DMS 273 treated with DMSO at 0.1 percent for 48 hours (cell line): ENCODE data around the gene ASMTL.
"Not testable (repeated sequence)": the region's sequence is repeated elsewhere in the genome, so short reads cannot be mapped to it uniquely, and the experiment has no call there.

Source experiments
- DNase-seq: peaks from one replicate; lab custom pipeline; 2025; lab: John Stamatoyannopoulos, UW

Gene ASMTL

GRCh38 chrX:1452516-1453394 is at the start of gene ASMTL:
ASMTL (minus strand) TSS chrX:1452909; CDS start chrX:1452840, 69 bp downstream.
- no peak for DNase-seq

GRCh38 chrX:1502241-1502640 is 49.5 kb upstream of the ASMTL start:
- DNase-seq, result no peak

GRCh38 chrX:1500701-1501624 is 48.3 kb upstream of the ASMTL start:
- no peak for DNase-seq

GRCh38 chrX:1496076-1496475 is 43.4 kb upstream of the ASMTL start:
- no peak for DNase-seq

DNA sequence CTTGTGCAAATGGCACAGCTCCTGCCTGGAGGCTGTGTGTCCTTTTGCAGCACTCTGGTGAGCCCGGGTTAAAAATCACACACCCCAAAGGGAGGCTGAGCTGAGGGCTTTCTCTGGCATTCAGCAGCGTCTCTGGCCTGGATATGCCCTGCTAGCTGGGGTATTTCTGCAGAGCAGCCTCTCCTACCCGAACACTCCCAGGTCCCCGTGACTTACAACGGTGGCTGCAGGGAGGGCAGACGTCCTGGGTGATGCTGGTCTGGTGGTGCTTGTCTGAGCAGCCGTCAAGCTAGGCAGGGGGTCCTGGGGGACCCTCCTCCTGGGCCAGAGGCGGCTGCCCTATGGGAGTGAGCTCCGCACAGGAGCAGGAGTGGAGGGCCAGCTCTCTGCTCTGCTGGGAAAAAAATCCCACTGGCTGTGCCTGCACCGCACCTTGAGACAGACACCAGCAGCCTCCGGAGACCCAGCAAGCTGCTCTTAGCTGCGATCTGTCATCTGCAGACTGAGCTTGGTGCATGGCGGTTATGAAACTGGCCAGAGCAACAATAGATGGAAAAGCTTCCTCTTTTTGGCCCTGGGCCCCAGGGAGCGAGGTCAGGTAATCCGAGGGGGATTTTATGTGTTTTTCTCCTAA is 41.3 kb upstream of the ASMTL start:
- DNase-seq, result no peak

DNA sequence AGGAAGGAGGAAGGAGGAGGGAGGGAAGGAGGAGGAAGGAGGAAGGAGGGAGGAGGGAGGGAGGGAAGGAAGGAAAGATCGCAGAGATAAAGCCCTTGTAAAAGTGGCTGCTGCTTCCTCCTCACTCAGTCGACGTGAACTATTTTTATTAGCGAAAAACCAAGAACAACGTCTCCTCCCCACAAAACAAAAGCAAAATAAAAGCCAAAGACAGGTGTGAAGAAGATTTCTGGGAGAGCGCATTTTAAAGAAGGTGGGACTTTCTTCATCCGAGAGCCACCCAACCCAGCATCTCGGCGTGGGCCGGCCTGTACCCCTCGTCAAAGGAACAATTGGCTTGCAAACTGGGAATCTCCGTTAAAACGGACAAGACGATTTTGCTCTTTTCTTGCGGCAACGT is 40.7 kb upstream of the ASMTL start:
- DNase-seq, result no peak

DNA sequence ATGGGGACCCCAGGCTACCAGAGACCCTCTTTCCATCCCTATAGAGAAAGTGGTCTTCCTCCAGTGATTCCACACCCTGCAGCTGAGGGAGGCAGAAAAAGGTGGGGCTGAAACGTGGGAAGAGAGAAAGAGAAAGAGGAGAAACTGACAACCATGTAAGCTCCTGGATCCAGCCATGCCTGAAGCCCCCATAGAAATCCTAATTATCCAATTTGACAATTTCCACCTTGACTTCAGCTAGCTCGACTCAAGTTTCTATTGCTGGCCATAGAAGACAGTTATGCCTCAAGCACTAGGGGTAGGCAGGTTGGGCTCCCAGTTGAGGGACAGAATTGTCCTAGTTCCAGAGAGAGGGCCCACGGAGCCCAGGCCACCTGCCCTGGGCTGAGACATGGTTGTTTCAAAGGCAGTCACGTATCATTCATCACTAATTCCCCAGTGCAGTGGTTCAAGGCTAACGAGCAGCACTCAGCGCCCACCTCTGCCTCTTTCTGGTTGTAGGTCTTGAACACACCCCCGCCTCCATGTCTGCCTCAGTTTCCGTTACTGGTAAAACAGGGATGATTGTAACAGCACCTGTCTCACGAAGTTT is 39.8 kb upstream of the ASMTL start:
- DNase-seq, result no peak

DNA sequence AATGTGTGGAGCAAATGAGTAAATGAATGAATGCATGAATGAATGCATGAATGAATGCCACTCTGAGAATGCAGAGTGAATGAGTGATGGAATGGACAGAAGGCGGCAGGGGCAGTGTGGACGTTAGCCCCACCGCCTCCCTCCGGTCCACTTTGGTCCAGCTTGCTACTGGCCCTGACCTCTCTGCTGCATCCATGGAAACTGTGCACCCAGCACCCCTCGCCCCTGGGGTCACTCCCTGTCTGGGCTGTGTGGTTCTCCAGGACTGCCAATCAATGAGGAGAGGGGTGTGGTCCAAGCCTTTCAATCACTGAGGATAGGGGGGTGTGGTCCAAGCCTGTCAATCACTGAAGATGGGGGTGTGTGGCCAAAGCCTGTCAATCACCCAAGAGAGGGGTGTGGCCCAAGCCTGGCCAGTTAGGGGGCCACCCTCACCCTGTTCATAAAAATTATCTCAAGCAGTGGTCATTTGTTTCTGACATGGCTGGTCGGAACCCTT is 39.2 kb upstream of the ASMTL start:
- no peak for DNase-seq

GRCh38 chrX:1491248-1491647 is 38.5 kb upstream of the ASMTL start:
- DNase-seq, result not testable (repeated sequence)

DNA sequence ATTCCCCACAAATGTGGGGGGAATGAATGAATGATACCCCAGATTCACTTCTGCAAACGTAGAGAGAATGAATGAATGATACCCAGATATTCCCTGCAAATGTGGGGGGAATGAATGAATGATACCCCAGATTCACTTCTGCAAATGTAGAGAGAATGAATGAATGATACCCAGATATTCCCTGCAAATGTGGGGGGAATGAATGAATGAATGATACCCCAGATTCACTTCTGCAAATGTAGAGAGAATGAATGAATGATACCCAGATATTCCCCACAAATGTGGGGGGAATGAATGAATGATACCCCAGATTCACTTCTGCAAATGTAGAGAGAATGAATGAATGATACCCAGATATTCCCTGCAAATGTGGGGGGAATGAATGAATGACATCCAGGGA is 38.0 kb upstream of the ASMTL start:
- not testable (repeated sequence) for DNase-seq

- not testable (repeated sequence) for DNase-seq
Measured at GRCh38 chrX:1489354-1489753, 36.6 kb upstream of the ASMTL start.

DNA sequence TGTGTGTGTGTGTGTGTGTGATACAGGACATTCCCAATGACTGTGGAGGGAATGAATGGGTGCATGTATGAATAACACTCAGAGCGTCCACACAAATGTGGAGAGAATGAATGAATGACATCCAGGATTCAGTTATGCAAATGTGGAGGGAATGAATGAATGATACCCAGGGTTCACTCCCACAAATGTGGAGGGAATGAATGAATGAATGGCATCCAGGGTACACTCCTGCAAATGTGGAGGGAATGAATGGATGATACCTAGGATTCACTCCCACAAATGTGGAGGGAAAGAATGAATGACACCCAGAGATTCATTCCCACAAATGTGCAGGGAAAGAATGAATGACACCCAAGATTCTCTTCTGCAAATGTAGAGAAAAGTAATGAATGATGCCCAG is 36.0 kb upstream of the ASMTL start:
- DNase-seq, result no peak

- no peak for DNase-seq
Measured at GRCh38 chrX:1488141-1488540, 35.4 kb upstream of the ASMTL start.

DNA sequence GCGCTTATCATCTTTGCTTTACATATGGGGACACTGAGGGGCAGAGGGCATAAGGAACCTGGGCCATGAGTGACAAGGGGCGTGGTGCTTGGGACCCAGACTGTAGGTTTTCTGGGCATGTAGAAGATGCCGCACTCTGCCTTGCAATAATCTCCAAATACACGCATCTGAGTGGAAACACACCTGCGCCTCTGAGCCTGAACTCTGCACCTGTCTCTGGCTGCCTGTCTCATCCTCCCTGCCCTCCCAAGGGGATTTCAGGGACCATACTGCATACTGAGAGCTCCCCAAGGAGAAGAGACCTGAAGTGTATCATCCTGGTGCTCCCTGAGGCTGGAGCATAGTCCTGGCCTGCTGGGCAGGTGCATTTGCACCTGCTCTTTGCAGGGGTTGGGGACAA is 34.7 kb upstream of the ASMTL start:
- DNase-seq, result no peak

GRCh38 chrX:1486749-1487361 is 34.1 kb upstream of the ASMTL start:
- no peak for DNase-seq

- DNase-seq, result no peak
Measured at GRCh38 chrX:1486177-1486576, 33.5 kb upstream of the ASMTL start.

- no peak for DNase-seq
Measured at GRCh38 chrX:1485033-1485432, 32.3 kb upstream of the ASMTL start.

DNA sequence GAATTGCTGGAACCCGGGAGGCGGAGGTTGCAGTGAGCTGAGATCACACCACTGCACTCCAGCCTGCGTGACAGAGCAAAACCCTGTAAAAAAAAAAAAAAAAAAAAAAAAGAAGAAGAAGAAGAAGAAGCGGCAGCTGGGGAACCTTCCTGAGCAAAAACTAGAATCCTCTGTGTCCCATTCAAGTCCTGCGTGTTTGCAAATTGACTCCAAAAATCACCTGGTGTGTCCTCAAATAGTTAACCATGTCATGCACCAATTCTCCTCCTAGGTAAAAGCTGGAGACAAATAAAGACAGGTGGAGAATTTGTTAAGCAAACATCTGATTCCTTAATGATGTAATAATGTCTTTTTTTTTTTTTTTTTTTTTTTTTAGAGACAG is 31.9 kb upstream of the ASMTL start:
- no peak for DNase-seq

DNA sequence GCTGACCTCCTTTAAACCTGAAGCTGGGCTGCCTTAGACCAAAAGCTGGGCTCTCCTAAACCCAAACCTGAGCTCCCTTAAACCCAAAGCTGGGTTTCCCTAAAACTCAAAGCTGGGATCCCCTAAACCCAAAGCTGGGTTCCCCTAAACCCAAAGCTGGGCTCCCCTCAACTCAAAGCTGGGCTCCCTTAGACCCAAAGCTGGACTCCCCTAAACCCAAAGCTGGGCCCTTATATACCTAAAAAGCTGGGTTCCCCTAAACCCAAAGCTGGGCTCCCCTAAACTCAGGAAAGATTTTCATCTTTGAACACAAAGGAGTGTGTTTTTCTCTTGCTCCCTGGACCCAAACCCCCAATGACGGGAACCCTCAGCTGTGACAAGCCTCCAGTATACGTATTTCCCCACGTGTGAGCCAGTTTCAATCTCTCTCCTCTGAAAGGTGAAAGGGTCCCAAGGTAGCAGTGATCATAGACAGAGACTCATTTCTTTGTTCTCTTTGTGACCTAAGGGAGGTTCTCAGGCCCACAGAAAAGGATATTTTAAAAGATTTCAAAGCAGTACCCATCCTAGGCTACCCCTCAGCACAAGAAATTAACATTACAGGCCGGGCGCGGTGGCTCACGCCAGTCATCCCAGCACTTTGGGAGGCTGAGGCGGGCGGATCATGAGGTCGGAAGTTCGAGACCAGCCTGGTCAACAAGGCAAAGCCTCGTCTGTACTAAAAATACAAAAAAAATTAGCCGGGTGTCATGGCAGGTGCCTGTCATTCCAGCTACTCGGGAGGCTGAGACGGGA is 31.3 kb upstream of the ASMTL start:
- DNase-seq, result no peak

DNA sequence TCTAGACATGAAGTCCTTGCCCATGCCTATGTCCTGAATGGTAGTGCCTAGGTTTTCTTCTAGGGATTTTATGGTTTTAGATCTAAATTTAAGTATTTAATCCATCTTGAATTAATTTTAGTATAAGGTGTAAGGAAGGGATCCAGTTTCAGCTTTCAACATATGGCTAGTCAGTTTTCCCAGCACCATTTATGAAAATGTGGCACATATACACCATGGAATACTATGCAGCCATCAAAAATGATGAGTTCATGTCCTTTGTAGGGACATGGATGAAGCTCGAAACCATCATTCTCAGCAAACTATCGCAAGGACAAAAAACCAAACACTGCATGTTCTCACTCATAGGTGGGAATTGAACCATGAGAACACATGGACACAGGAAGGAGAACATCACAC is 29.8 kb upstream of the ASMTL start:
- DNase-seq, result not testable (repeated sequence)
